Fibroblast of skin of scalp (primary cell): ENCODE measurements around the gene ERVW-1.
"Not testable (repeated sequence)": the region's sequence is repeated elsewhere in the genome, so short reads cannot be mapped to it uniquely, and the experiment has no call there.

Source experiments
- DNase-seq: peaks from one replicate; pipeline ENCODE4 v3.0.0-alpha.2; 2013

ERVW-1 gene

GRCh38 chr7:92473989-92474388 lies 3.8 kb downstream of the ERVW-1 start:
- DNase-seq: not testable (repeated sequence)

- DNase-seq: not testable (repeated sequence)
Observed at GRCh38 chr7:92468589-92468988, 9.2 kb downstream of the ERVW-1 start.

GRCh38 chr7:92466682-92467081 lies 11.1 kb downstream of the ERVW-1 start:
- DNase-seq: no peak

- DNase-seq: no peak
Observed at GRCh38 chr7:92464515-92464914, 13.2 kb downstream of the ERVW-1 start.

GRCh38 chr7:92462560-92462959 lies 15.2 kb downstream of the ERVW-1 start:
- no peak for DNase-seq

- DNase-seq: peak; percentile 46
Observed at GRCh38 chr7:92461027-92462003, 16.4 kb downstream of the ERVW-1 start.

- no peak for DNase-seq
Observed at GRCh38 chr7:92460510-92460909, 17.2 kb downstream of the ERVW-1 start.

- no peak for DNase-seq
Observed at GRCh38 chr7:92460109-92460508, 17.6 kb downstream of the ERVW-1 start.

- DNase-seq: peak; percentile 80
Observed at GRCh38 chr7:92456236-92456635, 21.5 kb downstream of the ERVW-1 start.

- no peak for DNase-seq
Observed at GRCh38 chr7:92451645-92452044, 26.1 kb downstream of the ERVW-1 start.

GRCh38 chr7:92448205-92448747 lies 29.5 kb downstream of the ERVW-1 start:
- DNase-seq: peak; percentile 48

GRCh38 chr7:92447345-92448204 lies 30.2 kb downstream of the ERVW-1 start, which contains the start of gene GATAD1:
TSS of gene GATAD1 (plus strand) at chr7:92447482. CDS start at chr7:92447730, 248 bp downstream.
- DNase-seq: peak; percentile 93

- no peak for DNase-seq
Observed at GRCh38 chr7:92446869-92447344, 30.8 kb downstream of the ERVW-1 start.

GRCh38 chr7:92442720-92443119 lies 35.0 kb downstream of the ERVW-1 start:
- not testable (repeated sequence) for DNase-seq

GRCh38 chr7:92437956-92438491 lies 39.7 kb downstream of the ERVW-1 start:
- no peak for DNase-seq

GRCh38 chr7:92436612-92437445 lies 40.9 kb downstream of the ERVW-1 start:
- no peak for DNase-seq

GRCh38 chr7:92435542-92435941 lies 42.2 kb downstream of the ERVW-1 start:
- DNase-seq: no peak

- no peak for DNase-seq
Observed at GRCh38 chr7:92433019-92433418, 44.7 kb downstream of the ERVW-1 start.

- DNase-seq: no peak
Observed at GRCh38 chr7:92432299-92432946, 45.3 kb downstream of the ERVW-1 start.

- no peak for DNase-seq
Observed at GRCh38 chr7:92427193-92427592, 50.6 kb downstream of the ERVW-1 start.
